HG02852 (cell line): Measurements from ENCODE around the gene PKIG.
"Not testable (repeated sequence)": the region's sequence is repeated elsewhere in the genome, so short reads cannot be mapped to it uniquely, and the experiment has no call there.

Experiments
- ATAC-seq: cut with Tn5 transposase; IDR thresholded peaks from one replicate; pipeline ENCODE4 v1.9.1; 2021; ENCODE audit warnings: mild to moderate bottlenecking, moderate library complexity; ENCODE audit not compliant: unreplicated experiment

The PKIG gene

GRCh38 chr20:44654210-44654609 lies 71.8 kb downstream of the PKIG start:
- not testable (repeated sequence) for ATAC-seq

- no peak for ATAC-seq
Observed at GRCh38 chr20:44656448-44656847, 74.1 kb downstream of the PKIG start.

- ATAC-seq = no peak
Observed at GRCh38 chr20:44657875-44658274, 75.5 kb downstream of the PKIG start.

- no peak for ATAC-seq
Observed at GRCh38 chr20:44658810-44659209, 76.4 kb downstream of the PKIG start.

- no peak for ATAC-seq
Observed at GRCh38 chr20:44659931-44660330, 77.6 kb downstream of the PKIG start.

GRCh38 chr20:44660581-44660980 lies 78.2 kb downstream of the PKIG start:
- ATAC-seq = no peak

- ATAC-seq = no peak
Observed at GRCh38 chr20:44662261-44662660, 79.9 kb downstream of the PKIG start.

GRCh38 chr20:44664131-44664530 lies 81.8 kb downstream of the PKIG start:
- ATAC-seq = no peak

- ATAC-seq = no peak
Observed at GRCh38 chr20:44666066-44666465, 83.7 kb downstream of the PKIG start.
